Heart left ventricle (tissue), 13 donors: ENCODE measurements around the gene NXN.

Experiments used
- POLR2A ChIP-seq, 2 donors: fragments of 450-650 bp; IDR thresholded peaks; one replicate each; pipeline ENCODE4 v1.6.1; 2017; ENCODE audit warnings: antibody characterized with exemption in 2 of 2, mild to moderate bottlenecking in 2 of 2, moderate library complexity in 2 of 2
- TF ChIP-seq, protein P1 (sequence below), 12 donors: fragments of 200-600 bp; sonication (generic) in 4 of 12; IDR thresholded peaks; one replicate each; pipeline versions ENCODE4 v1.5.0 to v1.8.0; 2018 to 2022; ENCODE audit warnings: antibody characterized with exemption in 12 of 12, mild to moderate bottlenecking in 5 of 12
- donor health status: ischemic (EF 13 %, LVEDD 7.1; RV severe dilation, severe dysfunction).
- donor health status: DM: no; HTN: yes; CAD: no.
- donor health status: DM: no; HTN: no; CAD: no.
- donor health status: ischemic (EF 25% LVEDD 6.9; RV normal size, moderate dysfunction).
- donor health status: ischemic (EF 25% LVEDD 5.7; RV mildly dilated, moderate dysfunction).
- donor health status: ischemic (EF 35%, LVEDD 5.7; RV mildly dilated, moderate dysfunction).
- donor health status: nonischemic (EF 11% LVEDD 7.7; RV severe dilation, severe dysfunction).
- donor health status: DM: yes; HTN: yes; CAD: no.
- donor health status: PGD.
- donor health status: ischemic (EF 29% LVEDD 5.4; RV normal size, mild dysfunction).
- donor health status: nonischemic (EF 23%, LVEDD 6.1; RV moderate dilation, normal function).

DNA sequence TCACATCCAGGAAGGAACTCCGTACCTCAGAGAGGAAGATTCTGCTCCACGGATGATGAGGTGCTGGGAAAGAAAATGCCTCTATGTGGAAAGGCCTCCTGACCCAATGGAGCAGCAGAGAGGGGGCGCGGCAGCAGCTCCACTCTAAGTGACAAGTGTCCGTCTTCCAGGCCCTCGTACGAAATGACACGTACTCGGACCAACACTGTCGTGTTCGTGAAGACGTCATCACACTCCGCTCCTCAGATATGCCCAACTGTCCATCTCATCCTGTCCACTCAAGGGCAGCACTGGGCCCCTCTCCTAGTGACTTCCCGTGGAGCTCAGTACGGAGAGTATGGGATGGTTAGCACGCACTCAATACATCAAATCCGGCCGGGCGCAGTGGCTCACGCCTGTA lies 165.2 kb downstream of the NXN start:
- TF ChIP-seq, protein P1, sequence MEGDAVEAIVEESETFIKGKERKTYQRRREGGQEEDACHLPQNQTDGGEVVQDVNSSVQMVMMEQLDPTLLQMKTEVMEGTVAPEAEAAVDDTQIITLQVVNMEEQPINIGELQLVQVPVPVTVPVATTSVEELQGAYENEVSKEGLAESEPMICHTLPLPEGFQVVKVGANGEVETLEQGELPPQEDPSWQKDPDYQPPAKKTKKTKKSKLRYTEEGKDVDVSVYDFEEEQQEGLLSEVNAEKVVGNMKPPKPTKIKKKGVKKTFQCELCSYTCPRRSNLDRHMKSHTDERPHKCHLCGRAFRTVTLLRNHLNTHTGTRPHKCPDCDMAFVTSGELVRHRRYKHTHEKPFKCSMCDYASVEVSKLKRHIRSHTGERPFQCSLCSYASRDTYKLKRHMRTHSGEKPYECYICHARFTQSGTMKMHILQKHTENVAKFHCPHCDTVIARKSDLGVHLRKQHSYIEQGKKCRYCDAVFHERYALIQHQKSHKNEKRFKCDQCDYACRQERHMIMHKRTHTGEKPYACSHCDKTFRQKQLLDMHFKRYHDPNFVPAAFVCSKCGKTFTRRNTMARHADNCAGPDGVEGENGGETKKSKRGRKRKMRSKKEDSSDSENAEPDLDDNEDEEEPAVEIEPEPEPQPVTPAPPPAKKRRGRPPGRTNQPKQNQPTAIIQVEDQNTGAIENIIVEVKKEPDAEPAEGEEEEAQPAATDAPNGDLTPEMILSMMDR (IDR thresholded peaks at IDR 0.05): no peak
- no peak for TF ChIP-seq POLR2A (IDR thresholded peaks at IDR 0.05)
